Measurements from ENCODE around the gene B4GALT5.

Gene B4GALT5

GRCh38 chr20:49590163-49591017, 123.3 kb downstream of the B4GALT5 start:
- no peak for DNase-seq (ENCODE audit: low read depth in 1 of 2, low spot score in 1 of 2)
- in situ Hi-C loops (cut with HindIII; ENCODE audit: low pct_unique_long_range_greater_than_20kb, low sequenced_read_pairs) = no loop called here
- no peak for TF ChIP-seq JUND (IDR thresholded peaks at IDR 0.05; ENCODE audit: low read depth)

- in situ Hi-C loops (cut with HindIII; ENCODE audit: low pct_unique_long_range_greater_than_20kb, low sequenced_read_pairs) = no loop called here
- DNase-seq (ENCODE audit: low read depth in 1 of 2, low spot score in 1 of 2) = no peak
- no peak for TF ChIP-seq JUND (IDR thresholded peaks at IDR 0.05; ENCODE audit: low read depth)
Observed at GRCh38 chr20:49589747-49590146, 123.9 kb downstream of the B4GALT5 start.

GRCh38 chr20:49587111-49587570, 126.5 kb downstream of the B4GALT5 start:
- in situ Hi-C loops (cut with HindIII; ENCODE audit: low pct_unique_long_range_greater_than_20kb, low sequenced_read_pairs) = no loop called here
- no peak for TF ChIP-seq JUND (IDR thresholded peaks at IDR 0.05; ENCODE audit: low read depth)
- DNase-seq (ENCODE audit: low read depth in 1 of 2, low spot score in 1 of 2) = no peak

- DNase-seq (ENCODE audit: low read depth in 1 of 2, low spot score in 1 of 2) = no peak
- no peak for TF ChIP-seq JUND (IDR thresholded peaks at IDR 0.05; ENCODE audit: low read depth)
- in situ Hi-C loops (cut with HindIII; ENCODE audit: low pct_unique_long_range_greater_than_20kb, low sequenced_read_pairs) = no loop called here
Observed at GRCh38 chr20:49585585-49586245, 128.0 kb downstream of the B4GALT5 start.

- no peak for DNase-seq (ENCODE audit: low read depth in 1 of 2, low spot score in 1 of 2)
- in situ Hi-C loops (cut with HindIII; ENCODE audit: low pct_unique_long_range_greater_than_20kb, low sequenced_read_pairs) = no loop called here
- TF ChIP-seq JUND (IDR thresholded peaks at IDR 0.05; ENCODE audit: low read depth) = no peak
Observed at GRCh38 chr20:49584418-49585382, 129.0 kb downstream of the B4GALT5 start.

GRCh38 chr20:49583669-49584417, 129.8 kb downstream of the B4GALT5 start:
- peak in 1 of 2 experiments; percentile 36 for DNase-seq (ENCODE audit: low read depth in 1 of 2, low spot score in 1 of 2)
- no peak for TF ChIP-seq JUND (IDR thresholded peaks at IDR 0.05; ENCODE audit: low read depth)
- in situ Hi-C loops (cut with HindIII; ENCODE audit: low pct_unique_long_range_greater_than_20kb, low sequenced_read_pairs) = no loop called here

GRCh38 chr20:49583343-49583668, 130.4 kb downstream of the B4GALT5 start:
- in situ Hi-C loops (cut with HindIII; ENCODE audit: low pct_unique_long_range_greater_than_20kb, low sequenced_read_pairs) = no loop called here
- no peak for TF ChIP-seq JUND (IDR thresholded peaks at IDR 0.05; ENCODE audit: low read depth)
- DNase-seq (ENCODE audit: low read depth in 1 of 2, low spot score in 1 of 2) = no peak

All from T47D (cell line).